Tibial artery (tissue), 4 donors: ENCODE results near the gene RPIA.

Experiments
- DNase-seq, 2 donors: peaks; one replicate each; pipeline ENCODE4 v3.0.0-alpha.2; 2019
- H3K27ac ChIP-seq, 2 donors: fragments of 200-600 bp; sonication (generic) in 1 of 2; 1 replicate in 1 of 2; 2 replicates in 1 of 2; pipeline ENCODE4 v1.5.1; 2018 to 2019; ENCODE audit warnings: mild to moderate bottlenecking in 1 of 2
- H3K27me3 ChIP-seq, 2 donors: fragments of 200-600 bp; sonication (generic) in 1 of 2; one replicate each; pipeline versions ENCODE4 v1.5.1 to v1.6.0; 2016 to 2019
- H3K36me3 ChIP-seq, 3 donors: fragments of 200-600 bp; sonication (generic) in 2 of 3; one replicate each; pipeline ENCODE4 v1.5.1; 2016 to 2019; ENCODE audit warnings: mild to moderate bottlenecking in 2 of 3
- H3K4me1 ChIP-seq, 4 donors: fragments of 200-600 bp; sonication (generic) in 2 of 4; 1 replicate in 3 of 4; 2 replicates in 1 of 4; pipeline ENCODE4 v1.5.1; 2016 to 2019
- H3K4me3 ChIP-seq, 2 donors: fragments of 200-600 bp; sonication (generic) in 1 of 2; 1 replicate in 1 of 2; 2 replicates in 1 of 2; pipeline ENCODE4 v1.5.1; 2018 to 2019; ENCODE audit warnings: mild to moderate bottlenecking in 2 of 2
- H3K9me3 ChIP-seq, 3 donors: fragments of 200-600 bp; sonication (generic) in 1 of 3; one replicate each; pipeline ENCODE4 v1.5.1; 2016 to 2019
- CTCF ChIP-seq, 2 experiments: fragments of 200-600 bp in 1 of 2; fragments of 450-650 bp in 1 of 2; IDR thresholded peaks; one replicate each; pipeline ENCODE4 v1.5.1; 2017 to 2019; ENCODE audit warnings: antibody characterized with exemption in 2 of 2, mild to moderate bottlenecking in 1 of 2, moderate library complexity in 1 of 2
- intact Hi-C: fragments of 100-400 bp; cut with DNase I; formaldehyde crosslinking; loops from one replicate; pipeline ENCODE4 v1.15.0; 2023; ENCODE audit warnings: low total_unique reads

The RPIA gene

GRCh38 chr2:88721268-88721667 is 29.8 kb downstream of the RPIA start:
- no peak for TF ChIP-seq CTCF (IDR thresholded peaks at IDR 0.05)

GRCh38 chr2:88724643-88725332 is 33.3 kb downstream of the RPIA start:
- intact Hi-C loops: no loop called here
- DNase-seq: no peak
- no peaks in the 10 kb centered on the region for H3K4me1 ChIP-seq
- H3K9me3 ChIP-seq: no peaks in the 10 kb centered on the region
- H3K27me3 ChIP-seq: no peaks in the 10 kb centered on the region
- H3K27ac ChIP-seq: no peak overlapping the region
- H3K36me3 ChIP-seq: peaks cover 0 to 5% (median 0%) of the 10 kb centered on the region in 3 donors
- no peak for TF ChIP-seq CTCF (IDR thresholded peaks at IDR 0.05)
- no peak overlapping the region for H3K4me3 ChIP-seq

More at GRCh38 chr2:88721268-88721667, 29.8 kb downstream of the RPIA start:
- intact Hi-C loops: no loop called here
- DNase-seq: no peak
- Histone ChIP-seq H3K4me1 (peaks cover 0 to 9% (median 0%) of the 10 kb centered on the region in 4 donors), H3K36me3 (no peaks in the 10 kb centered on the region), H3K9me3 (no peaks in the 10 kb centered on the region), H3K4me3 (no peak overlapping the region), H3K27ac (no peak overlapping the region), H3K27me3 (no peaks in the 10 kb centered on the region)

GRCh38 chr2:88729061-88729745 is 37.7 kb downstream of the RPIA start:
- Histone ChIP-seq H3K4me1 (no peaks in the 10 kb centered on the region), H3K27me3 (no peaks in the 10 kb centered on the region), H3K36me3 (peaks cover 0 to 5% (median 0%) of the 10 kb centered on the region in 3 donors), H3K27ac (no peak overlapping the region), H3K9me3 (no peaks in the 10 kb centered on the region), H3K4me3 (no peak overlapping the region)
- intact Hi-C loops: no loop called here
- DNase-seq: no peak
- TF ChIP-seq CTCF (IDR thresholded peaks at IDR 0.05): no peak

- no peak for DNase-seq
- intact Hi-C loops: no loop called here
- H3K4me1 ChIP-seq: no peaks in the 10 kb centered on the region
- no peak overlapping the region for H3K27ac ChIP-seq
- no peak overlapping the region for H3K4me3 ChIP-seq
- H3K9me3 ChIP-seq: no peaks in the 10 kb centered on the region
- H3K27me3 ChIP-seq: no peaks in the 10 kb centered on the region
- H3K36me3 ChIP-seq: peaks cover 10 to 30% (median 29%) of the 10 kb centered on the region in 3 donors
- no peak for TF ChIP-seq CTCF (IDR thresholded peaks at IDR 0.05)
These were observed 41.9 kb downstream of the RPIA start for GRCh38 chr2:88733155-88733902.

- Histone ChIP-seq H3K4me3 (no peak overlapping the region), H3K27ac (no peak overlapping the region), H3K36me3 (peaks cover 10 to 38% (median 30%) of the 10 kb centered on the region in 3 donors), H3K4me1 (no peaks in the 10 kb centered on the region), H3K27me3 (no peaks in the 10 kb centered on the region), H3K9me3 (no peaks in the 10 kb centered on the region)
- intact Hi-C loops: no loop called here
- DNase-seq: no peak
- TF ChIP-seq CTCF (IDR thresholded peaks at IDR 0.05): no peak
These were observed 43.7 kb downstream of the RPIA start for GRCh38 chr2:88735133-88735532.
